HG03442 (cell line): ENCODE results near the gene GAB1.
"Not testable (repeated sequence)": the region's sequence is repeated elsewhere in the genome, so short reads cannot be mapped to it uniquely, and the experiment has no call there.

Experiments
- ATAC-seq: cut with Tn5 transposase; IDR thresholded peaks from one replicate; pipeline ENCODE4 v1.9.1; 2021; ENCODE audit warnings: mild to moderate bottlenecking, moderate library complexity; ENCODE audit not compliant: unreplicated experiment

The GAB1 gene

DNA sequence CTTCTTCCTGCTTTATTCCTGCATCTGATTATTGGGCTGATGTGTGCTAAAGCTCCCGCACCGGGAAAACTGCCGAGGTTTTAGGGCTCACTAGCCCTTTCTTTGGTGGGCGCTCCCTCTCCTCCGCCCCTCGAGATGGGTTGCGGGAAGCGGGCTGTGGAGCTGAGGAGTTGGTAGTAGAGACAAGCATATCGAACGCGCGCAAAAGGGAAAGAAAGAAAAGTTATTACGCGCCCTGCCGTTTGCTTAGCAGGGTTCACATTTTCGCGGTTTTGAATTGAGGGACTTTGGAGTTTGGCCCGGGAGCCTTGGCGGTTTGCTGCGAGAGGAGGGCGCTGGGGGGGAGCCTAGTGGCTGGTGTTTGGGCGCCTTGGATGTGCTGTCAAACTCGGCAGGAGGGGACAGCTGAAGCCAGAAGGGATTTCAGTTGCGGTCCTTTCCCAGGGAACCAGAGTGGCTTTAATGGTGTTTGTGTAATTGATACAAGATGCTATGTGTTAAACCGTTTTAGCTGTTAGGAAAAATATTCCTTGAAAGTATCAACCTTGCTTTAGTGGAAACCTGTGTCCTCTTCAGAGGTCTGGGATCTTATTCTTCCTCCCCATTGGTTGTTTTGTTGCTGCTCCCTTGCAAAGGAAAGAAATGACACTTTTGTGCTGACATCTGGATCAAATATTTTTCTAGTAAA lies 1.1 kb downstream of the GAB1 start:
- ATAC-seq, result no peak

DNA sequence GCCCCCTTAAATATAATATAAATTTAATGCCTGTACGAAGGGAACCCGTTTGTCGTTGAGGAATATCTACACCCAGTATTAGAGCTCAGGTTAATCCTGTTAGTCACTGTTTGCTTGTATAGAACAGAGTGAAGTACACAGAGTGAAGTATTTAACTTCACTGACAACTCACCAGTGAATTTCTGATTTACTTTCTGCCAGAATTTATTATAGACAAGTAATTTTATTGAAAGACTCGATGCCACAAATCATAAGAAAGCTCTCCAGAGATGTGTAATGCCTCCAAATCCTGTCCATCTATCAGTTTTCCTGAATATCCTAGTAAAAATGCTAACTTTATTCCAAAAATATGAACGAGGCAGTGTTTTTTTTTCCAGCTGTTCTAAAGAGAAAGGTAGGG lies 1.6 kb downstream of the GAB1 start:
- ATAC-seq, result no peak

DNA sequence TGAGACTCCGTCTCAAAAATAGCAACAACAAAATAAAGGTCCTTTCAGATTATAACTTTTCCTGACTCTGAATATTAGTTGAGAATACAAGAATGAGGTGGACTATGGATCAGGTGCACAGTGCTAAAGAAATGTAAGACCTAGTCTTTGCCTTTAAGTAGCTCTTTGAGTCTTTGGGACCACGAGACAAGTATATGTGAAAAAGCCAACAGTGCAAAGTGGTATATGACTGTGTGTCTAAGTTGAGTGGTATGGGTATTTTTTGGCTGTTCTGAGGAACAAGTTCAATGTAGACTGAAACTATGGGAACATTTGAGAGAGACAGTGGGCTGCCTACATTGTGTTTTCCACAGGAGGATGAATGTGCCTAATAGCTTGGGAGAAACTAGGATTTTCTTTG lies 2.8 kb downstream of the GAB1 start:
- ATAC-seq, result no peak

DNA sequence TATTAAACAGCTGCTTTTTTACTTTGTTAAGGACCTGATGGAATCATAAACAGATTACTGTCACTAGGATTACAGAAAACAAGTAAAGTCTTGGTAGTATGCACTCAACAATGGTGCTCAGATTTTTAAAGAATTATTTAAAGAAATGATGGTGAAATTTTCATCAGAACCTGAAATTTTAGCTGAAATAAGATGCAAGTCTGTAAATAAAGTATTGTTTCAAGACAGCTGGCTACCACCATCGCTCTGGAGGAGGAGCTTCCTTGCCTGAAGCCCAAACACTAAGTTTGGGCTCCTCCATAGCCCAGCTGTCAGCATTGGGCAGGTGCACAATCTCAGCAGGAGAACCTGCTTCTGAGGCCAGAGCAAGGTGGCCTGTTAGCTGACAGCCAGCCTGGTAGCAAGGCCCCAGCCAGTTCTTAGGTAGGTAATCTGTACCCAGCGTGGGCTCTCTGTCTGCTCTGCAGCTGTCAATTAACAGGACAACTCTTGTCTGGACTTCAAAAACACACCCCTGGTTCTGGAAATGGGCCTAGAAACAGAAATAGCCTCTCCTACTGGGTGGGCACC lies 4.6 kb downstream of the GAB1 start:
- no peak for ATAC-seq

DNA sequence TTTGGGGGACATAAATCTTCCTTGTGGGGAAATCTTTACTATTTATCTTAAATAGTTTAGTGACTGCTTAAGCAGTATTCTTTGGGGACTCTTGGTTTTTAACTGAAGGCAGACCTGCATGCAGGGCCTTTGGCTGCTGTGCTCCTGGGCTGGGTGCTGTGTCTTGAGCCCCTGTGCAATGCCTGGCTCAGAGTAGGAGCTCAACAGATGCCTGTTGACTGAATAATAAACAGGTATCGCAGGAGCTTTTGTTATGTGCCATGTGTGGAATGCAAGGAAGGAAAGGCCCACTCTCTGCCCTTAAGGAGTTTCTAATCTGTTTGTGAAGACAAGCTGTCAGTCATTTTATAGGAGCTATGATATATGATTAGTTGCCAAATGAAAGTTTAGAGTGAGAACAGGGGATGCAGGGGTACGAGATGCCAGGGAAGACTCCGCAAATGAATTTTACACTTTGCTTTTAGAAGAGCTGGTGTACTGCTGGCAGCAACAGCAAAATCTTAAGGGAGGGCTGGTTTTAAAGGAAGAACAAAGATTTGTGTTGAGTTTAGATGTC lies 6.7 kb downstream of the GAB1 start:
- ATAC-seq, result no peak

DNA sequence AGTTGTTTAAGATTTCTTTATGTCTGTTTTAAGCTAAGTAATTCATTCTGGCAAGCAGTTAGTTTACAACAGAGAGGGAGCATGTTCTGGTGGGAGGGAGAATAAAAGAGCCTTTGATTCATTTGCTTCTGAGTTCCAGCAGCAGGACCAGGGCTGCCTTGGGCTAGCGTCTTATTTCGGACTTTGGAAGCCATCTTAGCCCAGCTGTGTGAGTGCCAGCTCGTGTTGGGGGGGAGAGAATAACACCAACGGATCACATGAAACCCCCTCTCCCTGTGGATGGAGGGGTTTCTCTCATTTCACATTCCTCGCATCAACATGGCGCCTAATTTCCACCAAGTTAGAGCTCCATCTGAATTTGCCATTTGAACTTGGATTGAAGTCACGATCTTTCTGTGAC lies 7.4 kb downstream of the GAB1 start:
- no peak for ATAC-seq

DNA sequence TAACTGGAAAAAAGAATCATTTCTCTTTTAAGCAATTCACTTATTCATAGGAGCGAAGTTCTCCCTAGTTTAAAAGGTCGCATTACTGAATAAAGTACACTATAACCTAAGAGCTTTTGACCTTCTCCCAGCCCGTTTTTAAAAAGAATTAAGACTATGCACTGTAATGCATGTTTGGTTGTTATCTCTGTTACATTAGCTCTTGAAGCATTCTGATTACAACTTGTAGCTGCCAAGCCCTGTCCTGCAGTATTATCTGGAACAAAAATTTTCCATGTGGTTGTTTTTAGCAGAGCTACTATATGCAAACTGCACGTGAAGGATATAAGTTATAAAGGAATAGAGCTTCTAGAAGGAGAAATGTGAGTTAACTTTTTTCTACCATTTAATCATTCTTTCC lies 8.1 kb downstream of the GAB1 start:
- ATAC-seq, result no peak

DNA sequence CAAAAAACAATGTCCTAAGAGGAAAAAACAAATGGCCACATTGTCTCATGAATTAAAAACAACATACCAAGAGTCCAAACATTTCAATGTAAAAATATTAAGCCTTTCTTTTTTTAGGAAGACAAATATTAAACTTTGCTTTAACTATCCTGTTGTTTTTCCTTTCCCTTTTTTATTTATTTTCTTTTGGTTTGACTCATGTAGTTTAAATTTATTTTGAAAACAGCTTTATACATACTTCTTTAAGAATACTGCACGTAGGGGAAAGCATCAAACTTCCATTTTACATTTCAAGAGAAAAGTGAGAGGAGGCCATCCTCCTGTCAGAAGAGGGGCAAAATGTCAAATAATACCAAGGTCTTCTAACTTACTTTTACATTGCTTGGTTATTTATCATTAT lies 8.7 kb downstream of the GAB1 start:
- ATAC-seq, result no peak

DNA sequence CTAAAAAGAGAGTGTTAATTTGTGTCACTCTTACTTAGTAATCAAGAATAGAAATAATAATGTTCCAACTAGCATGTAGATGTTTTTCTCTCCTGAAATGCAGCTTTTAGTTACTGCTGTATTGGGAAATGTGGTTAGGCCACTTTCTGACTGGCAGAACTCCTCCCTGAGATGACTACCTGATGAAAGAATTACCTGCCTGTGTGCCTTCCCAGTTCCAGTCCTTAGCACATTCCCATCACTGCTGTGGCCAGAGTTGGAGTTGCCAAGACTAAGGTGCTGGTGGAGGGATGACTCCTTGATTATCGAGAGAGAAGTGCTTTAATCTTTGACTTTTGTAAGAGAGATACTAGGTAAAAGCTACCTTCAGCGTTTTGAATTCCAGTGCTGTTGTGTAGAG lies 9.5 kb downstream of the GAB1 start:
- no peak for ATAC-seq

DNA sequence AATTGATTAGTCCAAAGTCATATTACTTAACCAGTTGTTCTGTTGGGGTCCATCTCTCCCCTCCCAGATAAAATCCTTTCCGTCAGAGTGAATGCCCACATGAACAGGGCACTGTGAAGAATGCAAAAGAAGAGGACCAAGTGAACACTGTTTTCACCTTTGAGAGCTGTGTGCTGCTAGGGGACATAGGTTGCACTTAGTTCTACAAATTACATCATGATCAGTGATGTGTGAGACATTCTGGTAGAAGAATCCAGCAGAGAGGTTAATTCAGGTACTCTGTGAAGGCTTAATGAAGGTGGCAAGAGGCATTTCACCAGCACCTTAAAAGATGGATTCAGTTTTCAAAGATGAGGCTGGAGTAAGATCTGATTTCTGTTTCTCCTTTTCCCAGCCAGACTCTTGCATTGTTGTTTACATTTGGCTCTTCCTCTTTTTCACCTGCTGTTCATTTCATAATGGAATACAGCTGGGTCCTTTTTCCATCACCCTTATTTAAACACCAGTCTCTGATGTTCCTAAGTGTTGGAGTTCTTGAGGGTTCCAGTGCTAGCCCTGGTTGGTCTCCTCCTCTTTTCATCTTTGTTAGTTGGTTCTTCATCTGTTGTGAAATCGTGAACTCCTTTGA lies 10.9 kb downstream of the GAB1 start:
- ATAC-seq, result no peak

DNA sequence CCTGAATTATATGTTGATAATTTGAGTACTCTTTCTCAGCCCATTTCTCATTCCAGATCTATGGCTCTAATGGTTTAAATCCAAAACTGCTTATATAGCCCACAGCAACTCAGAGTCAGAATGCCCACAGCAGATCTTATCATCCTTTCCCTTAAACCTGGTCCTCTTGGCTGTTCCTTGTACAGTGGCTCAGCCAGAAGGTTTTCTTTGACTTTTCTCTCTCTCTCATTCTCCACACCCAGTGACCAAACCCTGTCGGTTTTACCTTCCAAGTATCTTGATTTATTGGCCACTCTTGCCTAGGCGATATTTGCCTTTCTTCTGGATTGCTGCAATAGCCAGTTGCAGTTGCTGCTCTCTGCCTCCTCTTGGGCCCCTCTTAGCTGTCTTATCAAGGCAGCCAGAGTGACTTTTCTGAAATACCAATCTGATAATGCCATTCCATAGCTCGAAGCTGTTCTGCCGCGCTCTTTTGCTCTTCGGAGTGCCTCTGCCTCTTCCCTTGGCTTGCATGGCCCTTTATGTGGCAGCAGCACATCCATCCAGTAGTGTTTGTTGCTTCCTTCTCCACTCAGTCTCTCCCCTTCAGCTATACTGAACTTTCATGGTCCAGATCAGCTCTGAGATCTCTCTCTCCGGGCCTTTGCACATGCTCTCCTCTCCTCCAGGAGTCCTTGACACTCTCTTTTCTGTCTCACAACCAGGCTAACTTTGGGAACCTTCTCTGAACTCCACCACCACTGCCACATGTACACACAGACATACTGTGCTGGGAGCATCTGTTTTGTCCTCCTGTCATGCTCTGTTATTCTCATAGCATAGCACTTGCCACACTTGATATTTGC lies 11.8 kb downstream of the GAB1 start:
- ATAC-seq, result no peak

DNA sequence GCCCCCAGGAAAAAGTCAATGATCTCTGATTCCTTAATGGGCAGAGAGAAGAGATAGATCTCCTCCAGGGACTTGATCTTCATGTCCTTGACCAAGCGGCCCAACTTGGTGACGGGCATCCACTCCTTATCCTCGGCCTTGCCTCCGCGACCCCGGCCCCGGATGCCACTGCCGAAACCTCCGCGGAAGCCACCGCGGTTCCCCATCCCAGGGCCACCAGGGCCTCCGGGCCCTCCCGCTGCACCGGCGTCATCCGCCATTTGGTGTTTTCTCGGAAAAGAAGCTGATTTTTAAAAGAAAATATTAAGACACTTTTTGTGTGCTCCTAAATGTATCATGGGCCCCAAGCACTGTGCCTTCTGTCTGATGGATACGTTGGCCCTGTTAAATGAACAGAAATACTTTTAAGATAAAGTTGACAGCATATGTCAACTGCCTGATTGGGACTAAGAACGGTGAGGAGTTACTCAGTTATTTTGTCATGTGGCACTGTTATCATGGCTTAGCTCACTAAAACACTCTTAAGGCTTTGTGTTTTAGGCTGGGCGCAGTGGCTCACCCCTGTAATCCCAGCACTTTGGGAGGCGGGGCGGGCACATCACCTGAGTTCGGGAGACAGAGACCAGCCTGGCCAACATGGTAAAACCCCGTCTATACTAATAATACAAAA lies 13.3 kb downstream of the GAB1 start:
- ATAC-seq, result not testable (repeated sequence)

DNA sequence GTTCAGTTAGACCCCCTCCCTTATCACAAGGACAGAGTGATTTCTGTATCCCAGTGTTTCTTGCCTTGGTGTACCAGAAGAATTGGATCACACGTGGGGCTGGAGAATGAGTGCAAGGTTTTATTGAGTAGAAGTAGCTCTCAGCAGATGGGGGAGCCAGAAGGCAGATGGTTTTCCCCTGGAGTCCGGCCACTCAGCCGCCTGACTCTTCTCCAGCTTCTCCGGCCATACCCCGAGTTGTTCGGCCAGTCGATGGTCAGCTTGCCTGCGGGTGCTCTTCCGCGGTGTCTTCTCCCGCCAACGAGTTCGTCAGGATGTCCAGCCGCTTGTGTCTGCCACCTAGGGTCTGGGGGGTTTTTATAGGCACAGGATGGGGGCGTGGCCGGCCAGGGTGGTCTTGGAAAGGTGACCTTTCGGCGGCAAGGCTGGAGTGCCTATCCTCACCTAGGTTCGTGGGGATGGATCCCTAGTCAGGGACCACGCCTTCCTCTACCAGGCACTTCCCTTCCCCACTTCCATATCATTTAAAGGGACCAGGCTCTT lies 14.5 kb downstream of the GAB1 start:
- no peak for ATAC-seq

DNA sequence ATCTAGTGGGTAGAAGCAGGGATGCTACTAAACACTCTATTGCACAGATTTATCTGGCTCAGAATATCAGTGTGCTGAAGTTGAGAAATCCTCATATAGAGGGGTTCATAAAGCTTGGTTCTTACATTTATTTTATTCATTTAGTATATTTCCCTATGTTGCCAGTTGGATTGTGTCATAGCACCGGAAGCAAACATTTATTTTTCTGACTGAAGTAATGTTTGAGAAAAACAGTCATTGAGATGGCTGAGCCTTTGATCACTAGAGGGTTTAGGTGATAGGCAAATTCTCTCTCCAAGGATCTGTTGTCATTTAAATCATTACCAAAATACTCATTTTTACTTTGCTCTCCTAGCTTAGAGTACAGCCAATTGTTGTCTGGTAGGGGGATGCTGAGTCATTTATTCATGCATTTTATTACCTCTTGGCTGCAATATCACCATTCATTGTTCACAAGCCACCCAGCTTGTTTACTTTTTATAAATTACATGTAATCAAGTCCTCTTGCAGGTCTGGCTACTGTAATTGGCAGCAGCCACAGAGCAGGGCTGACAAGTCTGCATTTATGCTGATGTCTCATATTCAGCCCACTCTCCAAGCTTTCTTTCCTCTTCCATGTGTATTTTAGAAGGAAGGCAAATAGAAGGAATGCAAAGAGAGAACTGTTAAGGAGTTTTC lies 15.2 kb downstream of the GAB1 start:
- ATAC-seq, result no peak

DNA sequence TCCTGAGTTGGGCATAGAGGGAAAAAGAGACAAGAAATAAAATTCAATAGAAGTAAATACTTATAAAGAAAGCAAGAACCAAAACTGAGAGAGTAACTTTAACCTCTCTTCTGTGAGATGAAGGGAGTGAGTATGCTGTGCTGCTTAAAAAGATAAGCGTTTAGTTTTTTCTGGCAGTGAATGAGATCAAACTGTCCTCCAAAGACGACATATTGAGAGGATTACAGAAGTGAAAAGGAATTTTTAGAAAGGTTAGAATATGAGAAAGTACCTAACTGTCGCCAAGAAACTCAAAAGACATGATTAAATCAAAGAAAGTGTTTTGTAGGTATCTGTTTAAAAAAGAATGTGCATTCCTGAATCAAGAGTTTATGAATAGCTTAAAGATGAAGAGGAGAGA lies 16.0 kb downstream of the GAB1 start:
- no peak for ATAC-seq

DNA sequence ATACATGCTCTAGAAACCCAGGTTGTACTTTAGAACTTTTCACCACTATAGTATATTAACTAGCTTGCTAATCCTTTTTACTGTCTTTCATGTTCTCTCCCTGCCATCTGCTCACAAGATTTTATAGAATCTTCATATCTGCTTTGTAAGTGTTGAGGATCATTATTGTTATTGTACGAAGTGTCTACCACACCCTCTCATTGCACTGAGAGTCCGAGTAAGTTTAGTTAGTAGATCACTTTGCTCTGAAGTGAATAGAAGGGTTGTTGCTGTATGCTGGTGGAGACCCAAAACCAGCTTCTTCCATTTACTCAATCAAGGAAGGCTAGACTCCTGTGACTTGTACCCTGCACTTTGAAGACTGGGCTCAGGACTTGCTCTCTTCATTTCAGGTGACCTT lies 17.1 kb downstream of the GAB1 start:
- ATAC-seq, result no peak

DNA sequence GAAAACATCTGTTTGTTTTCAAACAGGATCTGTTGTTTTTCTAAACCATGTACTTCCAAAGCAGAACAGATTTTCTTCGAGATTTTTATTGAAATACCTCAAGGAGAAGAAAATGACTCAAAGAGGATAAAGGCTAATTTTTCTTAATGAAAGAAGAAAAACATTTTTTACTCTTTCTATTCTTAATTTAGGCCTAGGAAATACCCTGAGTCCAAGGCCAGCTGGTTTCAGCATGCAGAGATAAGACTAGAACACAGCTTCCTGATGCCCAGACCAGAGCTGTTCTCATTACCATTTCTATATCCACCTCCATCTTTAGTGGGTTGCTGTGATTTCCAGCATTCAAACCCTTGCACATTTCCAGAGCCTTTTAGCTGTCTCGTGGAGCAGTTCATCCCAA lies 18.3 kb downstream of the GAB1 start:
- no peak for ATAC-seq

DNA sequence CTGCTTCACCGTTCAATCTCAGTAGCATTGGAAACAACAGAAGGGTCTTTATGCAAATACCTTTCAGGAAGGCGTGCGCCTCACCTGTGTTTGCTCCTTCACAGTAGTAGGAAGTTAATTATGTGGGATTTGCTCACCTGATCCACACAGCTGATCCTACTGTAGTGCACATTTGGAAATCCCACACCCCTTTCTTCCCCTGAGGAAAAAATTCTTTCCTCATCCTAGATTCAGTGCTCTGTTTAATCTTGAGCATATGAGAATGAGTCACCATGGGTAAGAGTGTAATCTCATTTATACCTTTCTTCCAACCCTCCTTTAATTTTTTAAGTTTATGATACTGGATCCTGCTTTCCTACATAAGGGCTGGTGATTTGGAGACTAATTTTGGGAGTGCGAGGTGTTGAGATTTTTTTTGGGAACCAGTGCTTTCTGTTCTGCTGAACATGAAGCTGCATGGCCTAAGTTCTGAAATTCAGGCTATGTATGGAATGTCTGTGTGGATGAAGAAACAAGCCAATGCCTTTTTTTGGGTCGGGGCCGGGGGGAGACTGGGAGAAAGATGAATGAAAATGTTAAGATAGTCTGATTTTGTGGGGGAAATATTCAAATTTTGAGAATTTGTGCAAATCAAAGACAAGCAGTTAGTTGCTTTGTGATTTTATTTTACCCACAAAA lies 19.0 kb downstream of the GAB1 start:
- ATAC-seq, result no peak

DNA sequence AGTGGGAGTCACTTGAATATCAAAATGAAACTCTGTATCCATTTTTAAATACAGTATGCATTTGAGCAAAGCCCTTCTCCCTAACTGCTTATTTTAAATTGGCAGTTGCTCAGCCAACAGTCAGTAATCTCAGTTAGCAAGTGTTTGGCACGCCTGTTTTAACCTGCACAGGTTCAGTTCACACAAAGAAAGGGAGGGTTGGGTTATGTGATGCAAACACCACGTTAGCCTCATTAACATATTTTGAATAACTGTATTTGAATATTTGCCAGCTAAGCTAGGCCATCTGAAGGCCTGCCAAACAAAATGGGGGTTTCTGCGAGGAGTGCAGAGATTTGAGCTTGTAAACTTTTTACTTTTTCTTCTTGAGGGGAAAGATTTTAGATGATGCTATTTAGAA lies 19.8 kb downstream of the GAB1 start:
- ATAC-seq, result no peak
